GM21528 (cell line): ENCODE data around the gene CANT1.
A peak's percentile ranks its signal among the peaks of the same experiment; 100 is the strongest.

Source experiments
- ATAC-seq: cut with Tn5 transposase; IDR thresholded peaks from one replicate; pipeline ENCODE4 v1.9.1; 2021; ENCODE audit warnings: mild to moderate bottlenecking, moderate library complexity; ENCODE audit not compliant: unreplicated experiment, low FRiP score

CANT1 gene

DNA sequence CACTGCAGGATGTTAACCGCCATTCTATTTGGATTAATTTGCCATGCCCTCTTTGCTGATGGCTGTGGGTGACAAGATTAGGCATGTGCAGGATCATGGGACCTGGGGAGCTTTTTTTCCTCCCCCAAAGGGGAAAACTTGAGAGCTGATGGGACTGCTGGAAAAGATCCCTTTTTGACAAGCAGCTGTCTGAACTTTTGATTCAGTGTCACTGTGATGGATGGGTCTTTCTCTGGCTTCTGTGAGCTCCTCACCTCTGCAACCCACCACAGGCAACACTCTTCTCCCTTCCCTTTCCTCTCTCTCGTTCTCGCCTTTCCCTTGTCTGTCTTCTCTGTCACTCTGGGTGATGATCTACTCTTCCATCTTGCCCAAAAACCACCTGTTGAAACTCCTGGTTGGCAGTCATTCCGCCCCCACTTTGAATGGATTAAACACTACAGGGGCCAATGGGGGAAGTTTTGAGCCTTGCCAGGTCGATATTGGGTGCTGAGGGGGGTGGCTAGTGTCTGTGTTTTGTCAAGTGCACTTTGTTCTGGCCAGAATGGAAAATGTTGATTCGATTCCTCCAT lies 3.1 kb upstream of the CANT1 start:
- no peak for ATAC-seq

DNA sequence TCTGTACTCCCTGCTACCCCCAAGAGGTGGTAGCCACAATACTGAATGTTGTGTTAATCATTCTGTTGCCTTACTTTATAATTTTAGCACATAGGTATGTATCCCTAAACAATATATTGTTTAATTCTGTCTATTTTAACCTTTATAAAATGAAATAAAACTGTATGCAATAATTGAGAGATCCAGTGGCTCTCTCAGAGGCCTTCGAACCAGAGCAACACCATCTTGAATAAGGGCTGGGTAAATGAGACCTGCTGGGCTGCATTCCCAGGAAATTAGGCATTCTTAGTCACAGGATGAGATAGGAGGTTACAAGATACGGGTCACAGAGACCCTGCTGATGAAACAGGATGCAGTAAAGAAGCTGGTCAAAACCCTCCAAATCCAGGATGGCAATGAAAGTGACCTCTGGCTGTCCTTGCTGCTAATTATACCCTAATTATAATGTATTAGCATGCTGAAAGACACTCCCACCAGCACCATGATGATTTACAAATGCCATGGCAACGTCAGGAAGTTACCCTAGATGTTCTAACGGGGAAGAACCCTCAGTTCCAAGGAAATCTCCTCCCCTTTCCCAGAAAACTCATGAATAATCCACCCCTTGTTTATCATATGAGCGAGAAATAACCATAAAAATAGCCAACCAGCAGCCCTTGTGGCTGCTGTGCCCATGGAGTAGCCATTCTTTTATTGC lies 2.0 kb upstream of the CANT1 start:
- ATAC-seq = no peak

- no peak for ATAC-seq
These were observed 711 bp upstream of the CANT1 start for GRCh38 chr17:79010304-79010646.

DNA sequence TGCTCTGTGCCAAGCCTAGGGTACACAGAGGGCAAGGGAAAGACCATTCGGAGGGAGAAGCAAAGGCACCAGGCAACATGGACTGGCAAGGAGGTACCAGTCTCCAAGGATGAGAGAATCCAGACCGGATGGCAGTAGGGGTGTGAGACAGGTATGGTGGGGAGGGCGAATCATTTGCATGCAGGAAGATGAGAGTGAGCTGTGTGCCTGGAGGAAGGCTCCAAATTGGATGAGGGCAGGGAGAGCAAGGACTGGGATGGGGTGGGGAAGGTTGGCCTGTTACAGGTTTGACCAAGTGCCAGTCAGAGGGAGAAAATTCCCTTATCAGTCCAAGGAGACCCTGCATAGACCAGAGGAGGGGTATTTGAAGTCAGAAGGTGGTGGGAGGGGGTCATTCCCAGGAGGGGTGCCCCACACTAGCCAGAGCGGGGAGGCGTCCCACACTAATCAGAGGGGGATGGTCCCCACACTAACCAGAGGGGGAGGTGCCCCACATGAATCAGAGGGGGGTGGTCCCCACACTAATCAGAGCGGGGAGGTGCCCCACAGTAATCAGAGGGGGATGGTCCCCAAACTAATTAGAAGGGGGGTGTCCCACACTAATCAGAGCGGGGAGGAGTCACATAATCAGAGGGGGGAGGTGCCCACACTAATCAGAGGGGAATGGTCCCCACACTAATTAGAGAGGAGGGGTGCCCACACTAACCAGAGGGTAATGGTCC lies 737 bp downstream of the CANT1 start:
- ATAC-seq = peak; percentile 11

DNA sequence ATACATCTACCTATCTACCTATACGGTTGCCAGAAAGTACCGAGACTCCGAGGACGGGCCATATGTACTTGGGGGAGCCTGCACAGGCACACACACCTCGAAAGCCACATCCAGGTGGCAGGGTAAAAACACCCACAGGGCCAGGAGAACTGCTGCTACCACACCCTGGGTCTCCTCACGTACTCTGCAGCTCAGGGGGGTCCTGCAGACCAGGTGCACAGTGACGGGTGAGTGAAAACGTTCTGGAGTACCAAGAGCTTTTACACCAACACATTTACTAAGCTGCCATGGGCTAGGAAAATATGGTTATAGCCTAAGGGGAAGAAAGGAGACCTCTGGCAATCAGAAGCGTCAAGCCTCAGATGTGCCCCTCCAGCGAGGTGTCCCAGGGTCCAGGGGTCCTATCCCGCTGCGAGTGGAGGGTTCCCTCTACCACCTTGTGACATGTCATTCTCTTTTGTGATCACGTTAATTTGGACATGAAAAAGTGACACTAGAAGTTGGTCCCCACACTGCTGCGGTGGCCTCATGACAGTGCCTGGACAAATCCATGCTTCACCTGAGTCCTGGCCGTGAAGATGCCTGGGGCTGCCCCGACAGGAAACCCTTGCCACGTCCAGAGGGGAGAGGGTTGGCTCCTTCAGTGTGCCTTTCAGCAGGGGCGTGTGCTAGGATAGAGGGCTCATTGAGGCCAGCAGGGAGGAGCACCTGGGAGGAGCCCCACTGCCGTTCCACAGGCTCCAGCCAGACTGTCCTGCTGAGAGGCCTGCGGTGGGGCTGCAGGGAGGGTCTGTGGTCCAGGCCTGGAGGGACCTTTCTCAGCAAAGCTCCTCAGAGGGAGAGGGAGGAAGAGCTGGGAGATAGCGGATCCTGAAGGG lies 1.8 kb downstream of the CANT1 start:
- no peak for ATAC-seq

GRCh38 chr17:79006794-79007503 lies 2.6 kb downstream of the CANT1 start:
- ATAC-seq = no peak

GRCh38 chr17:79006046-79006445 lies 3.5 kb downstream of the CANT1 start:
- ATAC-seq = no peak

DNA sequence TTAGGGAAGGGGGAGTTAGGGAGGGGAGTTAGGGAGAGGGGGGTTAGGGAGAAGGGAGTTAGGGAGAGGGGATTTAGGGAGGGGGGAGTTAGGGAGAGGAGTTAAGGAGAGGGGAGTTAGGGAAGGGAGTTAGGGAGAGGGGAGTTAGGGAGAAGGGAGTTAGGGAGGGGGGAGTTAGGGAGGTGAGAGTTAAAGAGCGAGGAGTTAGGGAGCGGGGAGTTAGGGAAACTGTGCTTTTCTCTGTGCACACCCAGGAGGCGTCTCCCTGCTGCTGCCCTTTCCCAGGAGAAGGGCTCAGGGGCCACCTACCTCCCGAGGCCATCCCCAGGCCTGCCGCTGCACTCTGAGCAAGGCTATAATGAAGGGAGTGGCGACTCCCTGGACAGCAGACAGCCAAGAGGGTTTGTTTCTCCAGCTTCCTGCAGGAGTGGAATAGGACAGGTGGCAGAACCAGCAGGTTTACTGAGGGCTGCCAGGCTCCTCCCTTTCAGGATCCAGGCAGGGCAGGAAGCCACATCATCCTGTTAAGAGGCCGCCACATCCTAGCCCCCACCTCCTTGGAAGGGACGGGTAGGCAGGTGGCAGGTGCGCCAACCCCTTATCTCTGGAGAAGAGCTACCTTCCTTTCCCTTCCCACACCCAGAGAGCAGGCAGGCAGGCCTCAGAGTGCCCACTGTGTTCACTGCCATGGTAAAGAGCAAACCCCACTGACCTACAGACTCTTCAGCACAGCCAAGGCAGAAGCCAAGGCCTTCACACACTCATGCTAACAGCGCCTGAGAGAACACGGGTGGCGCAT lies 4.3 kb downstream of the CANT1 start:
- ATAC-seq = no peak

- ATAC-seq = no peak
These were observed 5.7 kb downstream of the CANT1 start for GRCh38 chr17:79003661-79004411.

GRCh38 chr17:79002796-79003593 lies 6.6 kb downstream of the CANT1 start:
- ATAC-seq = no peak

DNA sequence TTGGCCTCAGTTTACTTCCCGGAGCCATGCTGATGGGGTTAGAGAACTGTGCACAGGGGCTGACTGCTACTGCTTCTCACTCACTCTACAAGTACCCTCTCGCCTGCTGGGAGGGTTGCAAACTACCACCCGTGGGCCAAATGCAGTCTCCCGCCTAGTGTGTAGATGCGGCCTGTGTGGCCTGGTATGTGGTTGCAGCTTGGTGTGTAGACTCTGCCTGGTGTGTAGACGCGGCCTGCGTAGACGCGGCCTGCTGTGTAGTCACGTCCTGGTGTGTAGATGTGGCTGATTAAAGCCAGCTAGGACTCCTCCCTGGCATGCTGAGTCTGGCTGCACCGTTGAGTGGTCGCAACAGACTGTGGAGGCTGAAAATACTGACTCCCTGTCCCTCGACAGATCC lies 7.3 kb downstream of the CANT1 start:
- no peak for ATAC-seq

GRCh38 chr17:79001190-79002020 lies 8.2 kb downstream of the CANT1 start:
- ATAC-seq = no peak

GRCh38 chr17:79000396-79001189 lies 9.0 kb downstream of the CANT1 start:
- ATAC-seq = no peak

DNA sequence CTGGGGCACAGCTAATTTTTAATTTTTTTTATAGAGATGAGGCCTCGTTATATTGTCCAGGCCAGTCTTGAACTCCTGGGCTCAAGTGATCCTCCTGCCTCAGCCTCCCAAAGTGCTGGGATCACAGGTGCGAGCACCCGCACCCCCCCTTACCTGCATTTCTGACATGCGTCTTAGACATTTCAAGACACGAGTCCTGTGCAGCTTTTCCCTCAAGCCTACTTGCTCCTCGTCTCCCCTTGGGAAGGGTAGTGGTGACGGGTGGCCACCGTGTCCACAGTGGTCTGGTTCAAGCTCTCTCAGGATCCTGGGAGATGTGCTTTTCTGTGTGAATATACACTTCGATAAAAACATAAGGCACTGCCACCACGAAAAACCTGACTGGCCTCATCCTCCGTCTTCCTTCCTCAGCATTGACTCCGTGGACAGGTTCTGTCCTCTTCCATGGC lies 9.6 kb downstream of the CANT1 start:
- no peak for ATAC-seq

DNA sequence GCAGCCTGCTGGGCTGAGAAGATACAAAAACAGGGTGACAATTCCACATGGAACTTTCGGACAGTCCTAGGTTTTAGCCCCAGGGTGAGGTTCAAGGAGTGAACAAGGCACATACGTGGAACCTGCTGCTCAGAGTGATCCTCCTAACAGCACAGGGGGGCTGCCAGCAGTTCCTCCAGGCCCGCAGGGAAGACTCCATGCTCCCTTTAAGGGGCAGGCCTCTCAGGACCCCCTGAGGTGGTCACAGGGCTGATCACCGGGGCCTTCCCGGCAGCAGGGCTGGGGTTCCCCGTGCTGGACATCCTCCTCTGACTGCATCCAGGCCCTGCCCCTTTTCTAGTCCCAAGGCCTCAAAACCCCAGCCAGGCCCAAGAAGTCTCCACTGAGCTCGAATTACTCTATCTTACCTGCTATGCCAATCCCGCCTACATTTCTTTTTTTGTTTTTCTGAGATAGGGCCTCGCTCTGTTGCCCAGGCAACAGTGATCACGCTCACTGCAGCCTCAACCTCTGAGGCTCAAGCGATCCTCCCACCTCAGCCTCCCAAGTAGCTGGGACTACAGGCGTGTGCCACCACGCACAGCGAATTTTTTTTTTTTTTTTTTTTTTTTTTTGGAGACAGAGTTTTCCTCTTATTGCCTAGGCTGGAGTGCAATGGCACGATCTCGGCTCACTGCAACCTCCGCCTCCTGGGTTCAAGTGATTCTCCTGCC lies 10.4 kb downstream of the CANT1 start:
- no peak for ATAC-seq
